ENCODE data around the gene GET3.

DNA sequence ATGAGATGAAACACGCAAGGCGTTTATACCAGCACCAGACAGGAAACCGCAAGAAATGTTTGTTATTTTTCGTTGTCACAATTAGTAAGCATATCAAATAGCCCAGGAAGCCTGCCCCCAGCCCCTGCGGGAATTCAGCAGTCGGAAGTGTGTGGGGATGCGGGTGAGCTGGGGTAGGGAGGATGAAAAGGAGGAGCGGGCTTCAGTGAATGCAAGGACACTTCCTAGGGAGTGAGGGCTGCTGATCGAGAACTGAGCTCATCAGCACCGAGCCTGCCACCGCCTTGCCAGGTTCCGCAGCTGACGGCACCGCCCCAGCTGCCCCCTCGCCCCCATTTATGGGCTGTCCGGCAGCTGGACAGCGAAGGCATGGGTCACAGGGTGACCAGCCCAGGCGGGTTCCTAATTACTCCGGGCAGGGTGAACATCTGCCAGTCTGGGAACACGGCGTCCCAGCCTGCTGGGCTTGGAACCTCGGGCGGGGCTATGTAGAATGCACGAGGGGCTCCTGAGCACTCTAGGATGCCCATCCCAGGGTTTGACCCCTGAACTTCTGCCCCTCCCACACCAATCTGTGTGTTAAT is 12.7 kb downstream of the GET3 start:
- TF ChIP-seq, protein P1, sequence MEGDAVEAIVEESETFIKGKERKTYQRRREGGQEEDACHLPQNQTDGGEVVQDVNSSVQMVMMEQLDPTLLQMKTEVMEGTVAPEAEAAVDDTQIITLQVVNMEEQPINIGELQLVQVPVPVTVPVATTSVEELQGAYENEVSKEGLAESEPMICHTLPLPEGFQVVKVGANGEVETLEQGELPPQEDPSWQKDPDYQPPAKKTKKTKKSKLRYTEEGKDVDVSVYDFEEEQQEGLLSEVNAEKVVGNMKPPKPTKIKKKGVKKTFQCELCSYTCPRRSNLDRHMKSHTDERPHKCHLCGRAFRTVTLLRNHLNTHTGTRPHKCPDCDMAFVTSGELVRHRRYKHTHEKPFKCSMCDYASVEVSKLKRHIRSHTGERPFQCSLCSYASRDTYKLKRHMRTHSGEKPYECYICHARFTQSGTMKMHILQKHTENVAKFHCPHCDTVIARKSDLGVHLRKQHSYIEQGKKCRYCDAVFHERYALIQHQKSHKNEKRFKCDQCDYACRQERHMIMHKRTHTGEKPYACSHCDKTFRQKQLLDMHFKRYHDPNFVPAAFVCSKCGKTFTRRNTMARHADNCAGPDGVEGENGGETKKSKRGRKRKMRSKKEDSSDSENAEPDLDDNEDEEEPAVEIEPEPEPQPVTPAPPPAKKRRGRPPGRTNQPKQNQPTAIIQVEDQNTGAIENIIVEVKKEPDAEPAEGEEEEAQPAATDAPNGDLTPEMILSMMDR (IDR thresholded peaks at IDR 0.05; ENCODE audit: extremely low read depth in 1 of 2, insufficient read depth in 1 of 2, low read depth in 1 of 2, low read length in 2 of 2), result no peak
- TF ChIP-seq POLR2A (IDR thresholded peaks at IDR 0.05; ENCODE audit: low read depth, low read length), result no peak

Measured in endothelial cell of umbilical vein (primary cell).